ENCODE data around the gene SRP68.

SRP68 gene

DNA sequence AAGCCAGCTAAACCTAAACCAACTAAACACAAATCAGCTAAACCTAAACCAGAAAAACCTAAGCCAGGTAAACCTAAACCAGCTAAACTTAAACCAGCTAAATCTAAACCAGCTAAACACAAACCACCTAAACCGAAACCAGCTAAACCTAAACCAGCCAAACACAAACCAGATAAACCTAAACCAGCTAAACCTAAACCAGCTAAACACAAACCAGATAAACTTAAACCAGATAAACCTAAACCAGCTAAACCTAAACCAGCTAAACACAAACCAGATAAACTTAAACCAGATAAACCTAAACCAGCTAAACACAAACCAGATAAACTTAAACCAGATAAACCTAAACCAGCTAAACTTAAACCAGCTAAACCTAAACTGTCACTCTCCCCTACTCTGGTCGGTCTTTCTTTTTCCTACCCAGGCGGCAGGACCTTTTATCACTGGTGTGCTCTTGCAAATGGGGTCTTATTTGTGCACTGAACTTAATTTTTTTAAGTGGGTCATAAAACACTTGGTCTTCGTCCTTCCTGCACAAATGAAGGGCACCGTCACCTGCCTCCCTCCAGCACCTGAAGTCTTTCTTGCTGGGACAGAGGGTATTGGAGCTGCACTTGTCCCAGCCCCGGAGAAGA lies 52.4 kb downstream of the SRP68 start:
- DNase-seq (ENCODE audit: extremely low read depth in 1 of 2, low read depth in 1 of 2): no peak

DNA sequence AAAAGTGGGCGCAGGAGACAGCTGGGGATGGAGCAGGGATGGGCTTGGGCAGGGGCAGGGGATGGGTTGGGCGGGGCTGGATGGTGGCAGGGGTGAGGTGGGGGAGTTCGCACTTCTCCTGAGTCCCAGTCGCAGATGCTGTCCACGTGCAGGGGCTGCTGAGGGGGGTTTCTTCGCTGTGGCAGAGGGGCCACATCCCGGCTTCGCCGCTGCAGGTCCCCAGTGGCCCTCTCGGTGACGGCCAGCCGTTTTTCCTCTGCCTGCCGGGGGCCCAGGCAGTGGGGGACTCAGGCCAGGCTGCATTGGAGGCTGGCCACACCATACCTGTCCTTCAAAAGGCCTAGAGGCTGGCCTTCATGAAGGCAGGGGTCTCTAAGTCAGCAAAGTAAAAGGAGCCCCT lies 53.5 kb downstream of the SRP68 start:
- no peak for DNase-seq (ENCODE audit: extremely low read depth in 1 of 2, low read depth in 1 of 2)

DNA sequence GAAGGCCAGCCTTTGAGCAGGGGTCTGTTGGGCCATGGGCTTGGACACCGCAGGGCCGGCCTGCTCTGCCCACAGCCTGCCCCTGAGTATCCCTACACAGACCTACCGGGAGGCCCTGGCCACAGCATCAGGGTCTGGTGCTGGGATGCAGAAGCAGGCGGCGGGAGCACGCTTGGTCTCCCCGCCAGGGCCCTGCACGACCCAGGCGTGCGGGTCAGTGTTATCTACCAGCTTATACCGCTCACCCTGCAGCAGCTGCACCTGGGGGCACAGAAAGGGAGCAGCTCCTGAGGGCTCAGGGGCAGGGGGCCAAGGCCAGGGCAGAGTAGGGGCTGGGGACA lies 54.0 kb downstream of the SRP68 start:
- DNase-seq (ENCODE audit: extremely low read depth in 1 of 2, low read depth in 1 of 2): no peak

GRCh38 chr17:76017481-76018339 lies 54.6 kb downstream of the SRP68 start:
- DNase-seq (ENCODE audit: extremely low read depth in 1 of 2, low read depth in 1 of 2): no peak

DNA sequence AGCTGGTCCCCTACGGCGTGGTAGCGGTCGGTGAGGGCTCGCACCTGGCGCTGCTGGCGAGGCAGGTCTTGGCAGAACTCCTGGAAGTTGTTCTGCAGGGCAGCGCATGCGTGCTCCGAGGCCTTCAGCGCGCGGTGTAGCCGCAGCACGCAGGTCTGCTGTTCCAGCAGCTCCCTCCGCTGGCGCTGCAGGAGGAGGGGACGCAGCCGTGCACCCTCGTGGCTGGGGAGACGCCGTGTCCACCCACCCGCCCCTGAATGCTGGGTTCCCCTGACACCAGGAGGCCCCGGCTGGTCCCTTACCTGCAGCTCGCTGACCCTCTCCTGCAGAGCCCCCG lies 57.4 kb downstream of the SRP68 start:
- DNase-seq (ENCODE audit: extremely low read depth in 1 of 2, low read depth in 1 of 2): no peak

GRCh38 chr17:76014100-76014924 lies 58.0 kb downstream of the SRP68 start:
- peak; percentile 55 to 60 for DNase-seq (ENCODE audit: extremely low read depth in 1 of 2, low read depth in 1 of 2)

DNA sequence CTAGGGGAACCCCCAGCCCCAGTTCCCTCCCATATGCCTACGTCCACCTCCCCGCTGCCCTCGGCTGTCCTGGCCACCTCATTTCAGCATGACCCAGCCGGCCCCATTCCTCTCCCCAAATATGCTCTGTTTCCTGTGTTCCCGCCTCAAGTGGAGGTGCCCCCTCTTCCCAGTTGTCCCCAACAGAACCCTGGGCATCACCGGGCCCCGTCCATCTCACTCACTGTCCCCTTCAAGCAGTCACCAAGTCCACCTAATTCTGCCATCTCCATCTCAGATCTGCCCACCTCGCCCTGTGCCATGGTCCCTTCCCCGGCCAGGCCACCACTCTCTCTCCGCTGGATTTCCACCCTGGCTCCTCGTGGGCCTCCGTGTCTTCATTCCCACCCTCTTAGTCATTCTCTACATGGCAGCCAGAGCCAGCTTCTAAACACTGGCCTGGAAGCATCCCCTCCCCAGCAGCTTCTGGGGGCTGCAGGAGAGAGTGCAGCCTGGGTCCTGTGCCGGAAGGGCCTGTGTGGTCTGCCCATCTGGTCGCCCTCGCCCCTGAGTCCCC lies 58.9 kb downstream of the SRP68 start:
- DNase-seq (ENCODE audit: extremely low read depth in 1 of 2, low read depth in 1 of 2): no peak

DNA sequence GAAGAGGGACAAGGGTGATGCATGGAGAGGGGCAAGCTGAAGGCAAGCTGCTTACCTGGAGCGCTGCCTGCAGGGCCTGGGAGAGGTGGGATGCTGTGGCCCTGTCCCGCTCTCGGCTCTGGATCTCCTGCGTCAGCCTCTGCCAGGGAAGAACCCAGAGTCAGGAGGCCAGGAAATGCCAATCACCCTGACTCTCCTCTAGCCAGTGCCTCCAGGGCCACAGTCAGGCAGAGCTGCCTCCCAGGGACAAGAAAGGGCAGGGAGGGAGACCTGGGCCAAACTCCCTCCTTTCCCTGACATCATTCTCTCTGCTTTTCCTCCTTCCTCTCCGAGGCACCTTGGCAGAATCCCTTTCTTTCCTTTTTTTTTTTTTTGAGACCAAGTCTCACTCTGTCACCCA lies 60.4 kb downstream of the SRP68 start:
- no peak for DNase-seq (ENCODE audit: extremely low read depth in 1 of 2, low read depth in 1 of 2)

- DNase-seq (ENCODE audit: extremely low read depth in 1 of 2, low read depth in 1 of 2): no peak
These were observed 62.2 kb downstream of the SRP68 start for GRCh38 chr17:76009969-76010661.

- no peak for DNase-seq (ENCODE audit: extremely low read depth in 1 of 2, low read depth in 1 of 2)
These were observed 62.9 kb downstream of the SRP68 start for GRCh38 chr17:76009447-76009846.

DNA sequence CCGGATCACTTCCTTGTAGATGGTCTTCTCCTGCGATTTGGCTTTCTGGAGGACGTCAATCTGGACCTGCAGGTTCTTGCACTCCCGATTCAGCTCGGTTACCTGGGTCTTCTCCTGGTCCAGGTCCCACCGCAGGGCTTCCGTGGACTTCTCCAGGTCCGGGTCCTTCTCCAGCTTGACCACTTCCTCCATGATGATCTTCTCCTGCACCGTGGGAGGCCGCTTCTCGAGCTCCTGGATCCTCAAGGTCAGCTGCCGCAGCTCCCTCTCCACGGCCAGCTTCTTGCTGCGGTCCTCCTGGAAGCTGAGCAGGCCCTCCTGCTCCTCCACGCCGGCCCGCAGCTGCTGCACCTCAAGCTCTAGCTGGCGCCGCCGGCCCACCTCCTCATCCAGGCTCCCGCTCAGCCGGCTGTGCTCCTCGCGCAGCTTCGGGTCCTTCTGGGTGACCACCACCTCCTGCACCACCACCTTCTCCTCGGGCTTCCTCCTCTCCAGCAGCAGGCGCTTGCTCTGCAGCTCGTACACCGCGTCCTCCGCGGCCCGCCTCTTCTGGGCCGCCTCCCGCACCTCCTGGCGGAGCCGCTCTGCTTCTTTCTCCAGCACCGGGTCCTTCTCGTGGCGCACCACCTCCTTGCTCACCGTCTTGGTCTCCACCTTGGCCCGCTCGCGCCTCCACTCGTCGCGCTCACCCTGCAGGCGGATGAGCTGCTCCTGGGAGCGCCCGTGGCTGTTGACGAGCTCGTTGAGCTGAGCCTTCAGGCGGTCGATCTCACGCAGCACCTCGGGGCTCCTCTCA lies 63.5 kb downstream of the SRP68 start:
- no peak for DNase-seq (ENCODE audit: extremely low read depth in 1 of 2, low read depth in 1 of 2)

DNA sequence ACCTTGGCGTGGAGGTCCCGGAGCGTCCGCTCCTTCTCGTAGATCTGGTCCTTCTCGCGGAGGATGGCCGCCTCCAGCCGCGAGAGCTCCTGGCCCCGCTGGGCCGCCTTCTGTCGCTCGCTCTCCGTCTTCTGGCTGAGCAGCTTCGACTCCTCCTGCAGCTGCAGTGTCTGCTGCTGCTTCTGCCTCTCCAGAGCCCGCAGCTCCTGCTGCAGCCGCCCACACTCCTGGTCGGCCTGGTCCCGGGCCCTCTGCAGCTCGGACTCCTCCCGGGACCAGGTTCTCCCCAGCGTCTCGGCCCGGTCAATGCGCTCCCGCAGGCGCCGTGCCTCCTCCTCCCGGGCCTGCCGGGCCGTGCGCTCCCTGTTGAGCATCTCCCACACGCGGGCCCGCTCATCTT lies 64.1 kb downstream of the SRP68 start:
- DNase-seq (ENCODE audit: extremely low read depth in 1 of 2, low read depth in 1 of 2): no peak

GRCh38 chr17:76007850-76008165 lies 64.5 kb downstream of the SRP68 start:
- no peak for DNase-seq (ENCODE audit: extremely low read depth in 1 of 2, low read depth in 1 of 2)

DNA sequence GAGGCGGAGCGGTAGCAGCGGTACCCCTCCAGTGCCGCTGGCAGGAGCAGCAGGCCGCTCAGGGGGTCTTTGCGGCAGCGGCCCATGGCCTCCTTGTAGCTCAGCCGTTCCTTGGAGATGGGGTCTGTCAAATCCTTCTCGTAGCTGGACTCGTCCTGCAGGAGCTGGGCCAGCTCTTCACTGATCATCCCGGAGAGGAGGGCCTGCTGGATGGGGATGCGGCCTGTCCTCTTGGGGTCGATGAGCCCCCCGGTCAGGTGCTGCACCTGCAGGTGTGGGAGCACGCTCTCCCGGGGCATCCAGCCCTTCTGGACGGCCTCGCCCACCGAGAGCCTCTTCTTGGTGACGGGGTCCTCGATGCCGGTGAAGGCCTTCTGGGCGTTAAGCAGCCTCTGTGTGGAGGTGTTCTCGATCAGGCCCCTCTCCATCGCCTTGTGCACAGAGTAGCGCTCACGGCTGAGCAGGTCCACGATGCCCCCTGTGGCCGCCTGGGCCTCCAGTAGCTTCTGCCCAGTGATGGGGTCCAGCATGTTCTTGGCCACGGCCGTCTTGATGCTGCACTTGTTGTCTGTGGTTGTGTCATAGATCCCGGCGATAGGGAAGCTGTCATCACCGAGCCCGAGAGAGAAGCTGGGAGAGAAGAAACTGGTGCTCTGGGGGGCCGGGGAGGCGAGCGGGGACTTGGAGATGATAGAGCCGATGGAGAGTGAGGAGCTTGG lies 65.0 kb downstream of the SRP68 start:
- DNase-seq (ENCODE audit: extremely low read depth in 1 of 2, low read depth in 1 of 2): no peak

- peak; percentile 30 to 65 for DNase-seq (ENCODE audit: extremely low read depth in 1 of 2, low read depth in 1 of 2)
These were observed 66.8 kb downstream of the SRP68 start for GRCh38 chr17:76005263-76006149.

GRCh38 chr17:76004750-76005262 lies 67.5 kb downstream of the SRP68 start:
- DNase-seq (ENCODE audit: extremely low read depth in 1 of 2, low read depth in 1 of 2): no peak

- no peak for DNase-seq (ENCODE audit: extremely low read depth in 1 of 2, low read depth in 1 of 2)
These were observed 68.4 kb downstream of the SRP68 start for GRCh38 chr17:76003915-76004314.

GRCh38 chr17:76002100-76002499 lies 70.2 kb downstream of the SRP68 start:
- DNase-seq (ENCODE audit: extremely low read depth in 1 of 2, low read depth in 1 of 2): no peak
